ENCODE results near the gene DQX1. TPM values are rescaled to one million over a fixed set of nuclear protein-coding genes. Genes with fewer than 3 reads are reported as not detected.

DQX1 gene
- total and polyA plus RNA-seq, 9 of the 15 experiments (the other 6 are each of a cell fraction or from before 2014, with no cell fraction given), result 0.04 to 0.38 (median 0.18) TPM; not detected in 1

DNA sequence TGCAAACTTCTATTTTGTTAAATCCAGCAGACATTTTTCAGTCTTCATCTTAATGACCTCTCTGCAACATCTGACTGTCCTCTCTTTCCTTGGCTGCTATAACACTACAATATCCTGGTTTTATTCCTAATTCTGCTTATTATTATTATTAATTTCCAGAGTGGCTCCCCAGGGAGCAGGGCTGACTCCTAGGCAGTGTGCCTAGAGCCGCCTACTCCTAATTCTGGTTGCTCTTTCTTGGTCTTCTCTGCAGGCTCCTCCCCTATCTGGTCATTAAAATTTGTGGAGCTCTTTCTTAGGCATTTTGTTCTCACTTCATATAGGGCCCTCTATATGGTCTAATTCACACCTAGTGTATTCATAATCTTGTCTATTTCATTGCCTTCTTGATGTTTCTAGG lies 16.9 kb upstream of the DQX1 start:
- Histone ChIP-seq H3K79me2 (ENCODE audit: control insufficient read depth, insufficient read depth, low read length) (no peaks in the 10 kb centered on the region), H3K9me3 (replicated peaks; ENCODE audit: control insufficient read depth, insufficient read depth, low read depth, low read length) (no peaks in the 10 kb centered on the region), H3K4me1 (replicated peaks in 1 of 2; ENCODE audit: control insufficient read depth in 2 of 2, insufficient read depth in 2 of 2, low read length in 2 of 2) (peaks cover 12 to 21% of the 10 kb centered on the region in 2 experiments), H3K27ac (ENCODE audit: extremely low read depth, low read depth, low read length) (no peak overlapping the region), H3K9ac (ENCODE audit: insufficient read depth in 1 of 2, low read depth in 2 of 2, low read length in 2 of 2) (no peak overlapping the region), H2AFZ (ENCODE audit: low read depth, low read length) (no peak overlapping the region), H3K4me2 (ENCODE audit: insufficient read depth, low read length) (no peak overlapping the region), H3K4me3 (no peak overlapping the region), H3K27me3 (ENCODE audit: control insufficient read depth in 2 of 2, insufficient read depth in 2 of 2, low read length in 2 of 2) (no peaks in the 10 kb centered on the region), H3K36me3 (ENCODE audit: control insufficient read depth, insufficient read depth, low read length) (no peaks in the 10 kb centered on the region), H3K9me1 (ENCODE audit: control insufficient read depth, insufficient read depth, low read length) (no peaks in the 10 kb centered on the region), H4K20me1 (replicated peaks; ENCODE audit: control insufficient read depth, insufficient read depth, low read length) (no peaks in the 10 kb centered on the region)
- intact Hi-C loops (cut with micrococcal nuclease), result no loop called here
- ATAC-seq (no peak), FAIRE-seq (no peak), DNase-seq (ENCODE audit: extremely low read depth in 1 of 4, low spot score in 3 of 4) (no peak)
- CTCF ChIA-PET (ENCODE audit: low intra/inter-chr PET ratio), result interaction anchor here (0.7 to 1.1 kb wide), 2 partner anchors 59 to 215 kb away, joined by 3 to 4 read pairs; no protein-coding TSS in a partner anchor
- no TSS peak for BruUV-seq (replicated peaks)
- POLR2A ChIA-PET, result interaction anchor here (0.8 to 1.4 kb wide), 3 partner anchors 8 to 41 kb away, joined by 3 to 4 read pairs (median 3); no protein-coding TSS in a partner anchor
- WGBS (ENCODE audit: insufficient coverage, low coverage, missing lambda C conversion rate), result 86% methylated on average over 1 of the region's 1 CpG
- in situ Hi-C loops (cut with MboI), result no loop called here
- TF ChIP-seq HMGXB4 (CRISPR knock-in tag; IDR thresholded peaks at IDR 0.05) (no peak), RHOXF2B (CRISPR knock-in tag; conservative IDR thresholded peaks at IDR 0.05) (no peak), ZNF184 (CRISPR knock-in tag; IDR thresholded peaks at IDR 0.05) (no peak), SMARCA5 (IDR thresholded peaks at IDR 0.05) (no peak), CREBBP (IDR thresholded peaks at IDR 0.05; ENCODE audit: low read depth, low read length) (no peak), ZNF124 (CRISPR knock-in tag; IDR thresholded peaks at IDR 0.05) (no peak), NCOA4 (IDR thresholded peaks at IDR 0.05; ENCODE audit: partially characterized antibody) (no peak), ZNF507 (tag; conservative IDR thresholded peaks at IDR 0.05) (no peak), ZNF212 (CRISPR knock-in tag; IDR thresholded peaks at IDR 0.05) (no peak), SRSF9 (IDR thresholded peaks at IDR 0.05; ENCODE audit: borderline replicate concordance, low read depth, low read length) (no peak), BRD9 (IDR thresholded peaks at IDR 0.05; ENCODE audit: low read depth, partially characterized antibody) (no peak)
- TF ChIP-seq, protein P1, sequence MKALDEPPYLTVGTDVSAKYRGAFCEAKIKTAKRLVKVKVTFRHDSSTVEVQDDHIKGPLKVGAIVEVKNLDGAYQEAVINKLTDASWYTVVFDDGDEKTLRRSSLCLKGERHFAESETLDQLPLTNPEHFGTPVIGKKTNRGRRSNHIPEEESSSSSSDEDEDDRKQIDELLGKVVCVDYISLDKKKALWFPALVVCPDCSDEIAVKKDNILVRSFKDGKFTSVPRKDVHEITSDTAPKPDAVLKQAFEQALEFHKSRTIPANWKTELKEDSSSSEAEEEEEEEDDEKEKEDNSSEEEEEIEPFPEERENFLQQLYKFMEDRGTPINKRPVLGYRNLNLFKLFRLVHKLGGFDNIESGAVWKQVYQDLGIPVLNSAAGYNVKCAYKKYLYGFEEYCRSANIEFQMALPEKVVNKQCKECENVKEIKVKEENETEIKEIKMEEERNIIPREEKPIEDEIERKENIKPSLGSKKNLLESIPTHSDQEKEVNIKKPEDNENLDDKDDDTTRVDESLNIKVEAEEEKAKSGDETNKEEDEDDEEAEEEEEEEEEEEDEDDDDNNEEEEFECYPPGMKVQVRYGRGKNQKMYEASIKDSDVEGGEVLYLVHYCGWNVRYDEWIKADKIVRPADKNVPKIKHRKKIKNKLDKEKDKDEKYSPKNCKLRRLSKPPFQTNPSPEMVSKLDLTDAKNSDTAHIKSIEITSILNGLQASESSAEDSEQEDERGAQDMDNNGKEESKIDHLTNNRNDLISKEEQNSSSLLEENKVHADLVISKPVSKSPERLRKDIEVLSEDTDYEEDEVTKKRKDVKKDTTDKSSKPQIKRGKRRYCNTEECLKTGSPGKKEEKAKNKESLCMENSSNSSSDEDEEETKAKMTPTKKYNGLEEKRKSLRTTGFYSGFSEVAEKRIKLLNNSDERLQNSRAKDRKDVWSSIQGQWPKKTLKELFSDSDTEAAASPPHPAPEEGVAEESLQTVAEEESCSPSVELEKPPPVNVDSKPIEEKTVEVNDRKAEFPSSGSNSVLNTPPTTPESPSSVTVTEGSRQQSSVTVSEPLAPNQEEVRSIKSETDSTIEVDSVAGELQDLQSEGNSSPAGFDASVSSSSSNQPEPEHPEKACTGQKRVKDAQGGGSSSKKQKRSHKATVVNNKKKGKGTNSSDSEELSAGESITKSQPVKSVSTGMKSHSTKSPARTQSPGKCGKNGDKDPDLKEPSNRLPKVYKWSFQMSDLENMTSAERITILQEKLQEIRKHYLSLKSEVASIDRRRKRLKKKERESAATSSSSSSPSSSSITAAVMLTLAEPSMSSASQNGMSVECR (CRISPR knock-in tag; IDR thresholded peaks at IDR 0.05), result no peak
- TF ChIP-seq, protein P2, sequence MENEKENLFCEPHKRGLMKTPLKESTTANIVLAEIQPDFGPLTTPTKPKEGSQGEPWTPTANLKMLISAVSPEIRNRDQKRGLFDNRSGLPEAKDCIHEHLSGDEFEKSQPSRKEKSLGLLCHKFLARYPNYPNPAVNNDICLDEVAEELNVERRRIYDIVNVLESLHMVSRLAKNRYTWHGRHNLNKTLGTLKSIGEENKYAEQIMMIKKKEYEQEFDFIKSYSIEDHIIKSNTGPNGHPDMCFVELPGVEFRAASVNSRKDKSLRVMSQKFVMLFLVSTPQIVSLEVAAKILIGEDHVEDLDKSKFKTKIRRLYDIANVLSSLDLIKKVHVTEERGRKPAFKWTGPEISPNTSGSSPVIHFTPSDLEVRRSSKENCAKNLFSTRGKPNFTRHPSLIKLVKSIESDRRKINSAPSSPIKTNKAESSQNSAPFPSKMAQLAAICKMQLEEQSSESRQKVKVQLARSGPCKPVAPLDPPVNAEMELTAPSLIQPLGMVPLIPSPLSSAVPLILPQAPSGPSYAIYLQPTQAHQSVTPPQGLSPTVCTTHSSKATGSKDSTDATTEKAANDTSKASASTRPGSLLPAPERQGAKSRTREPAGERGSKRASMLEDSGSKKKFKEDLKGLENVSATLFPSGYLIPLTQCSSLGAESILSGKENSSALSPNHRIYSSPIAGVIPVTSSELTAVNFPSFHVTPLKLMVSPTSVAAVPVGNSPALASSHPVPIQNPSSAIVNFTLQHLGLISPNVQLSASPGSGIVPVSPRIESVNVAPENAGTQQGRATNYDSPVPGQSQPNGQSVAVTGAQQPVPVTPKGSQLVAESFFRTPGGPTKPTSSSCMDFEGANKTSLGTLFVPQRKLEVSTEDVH (IDR thresholded peaks at IDR 0.05; ENCODE audit: low read depth, partially characterized antibody), result no peak
- TF ChIP-seq, protein P3, sequence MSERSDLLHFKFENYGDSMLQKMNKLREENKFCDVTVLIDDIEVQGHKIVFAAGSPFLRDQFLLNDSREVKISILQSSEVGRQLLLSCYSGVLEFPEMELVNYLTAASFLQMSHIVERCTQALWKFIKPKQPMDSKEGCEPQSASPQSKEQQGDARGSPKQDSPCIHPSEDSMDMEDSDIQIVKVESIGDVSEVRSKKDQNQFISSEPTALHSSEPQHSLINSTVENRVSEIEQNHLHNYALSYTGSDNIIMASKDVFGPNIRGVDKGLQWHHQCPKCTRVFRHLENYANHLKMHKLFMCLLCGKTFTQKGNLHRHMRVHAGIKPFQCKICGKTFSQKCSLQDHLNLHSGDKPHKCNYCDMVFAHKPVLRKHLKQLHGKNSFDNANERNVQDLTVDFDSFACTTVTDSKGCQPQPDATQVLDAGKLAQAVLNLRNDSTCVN (CRISPR knock-in tag; IDR thresholded peaks at IDR 0.05), result no peak

All from K562 (cell line).